HepG2 (cell line): ENCODE results near the gene EIF5A. TPM values are rescaled to one million over a fixed set of nuclear protein-coding genes. Genes with fewer than 3 reads are reported as not detected.

ENCODE experiments used
- CSRNP1 ChIP-seq: sonication (generic); formaldehyde crosslinking; IDR thresholded peaks from 2 replicates; pipeline ENCODE4 v1.8.1; 2023; ENCODE audit warnings: mild to moderate bottlenecking, missing genetic modification reagents
- CTCF ChIP-seq: sonication (generic); formaldehyde crosslinking; IDR thresholded peaks from 2 replicates; pipeline ENCODE4 v1.5.0; 2020; ENCODE audit warnings: mild to moderate bottlenecking, missing genetic modification reagents, moderate library complexity
- GPN1 ChIP-seq: sonication (generic); formaldehyde crosslinking; IDR thresholded peaks from 2 replicates; pipeline ENCODE4 v1.5.1; 2020; ENCODE audit warnings: missing genetic modification reagents, borderline replicate concordance
- IKZF4 ChIP-seq: sonication (generic); formaldehyde crosslinking; IDR thresholded peaks from 2 replicates; pipeline ENCODE4 v1.5.1; 2020; ENCODE audit warnings: borderline replicate concordance, mild to moderate bottlenecking, low read depth, missing genetic modification reagents; ENCODE audit errors: not compliant biosample characterization
- KDM3A ChIP-seq: IDR thresholded peaks from 2 replicates; pipeline ENCODE4 v1.6.1; 2018; ENCODE audit warnings: low read depth, missing compliant biosample characterization
- MAFG ChIP-seq: sonication (generic); formaldehyde crosslinking; IDR thresholded peaks from 2 replicates; pipeline ENCODE4 v1.5.1; 2020; ENCODE audit warnings: mild to moderate bottlenecking, missing genetic modification reagents
- MYC ChIP-seq: sonication (generic); formaldehyde crosslinking; IDR thresholded peaks from 2 replicates; pipeline ENCODE4 v1.9.0; 2021; ENCODE audit warnings: missing genetic modification reagents, borderline replicate concordance
- NR2C2 ChIP-seq: sonication (generic); formaldehyde crosslinking; IDR thresholded peaks from 2 replicates; pipeline ENCODE4 v1.4.0; 2020; ENCODE audit warnings: missing genetic modification reagents, mild to moderate bottlenecking, moderate library complexity, borderline replicate concordance
- RBAK ChIP-seq: sonication (generic); formaldehyde crosslinking; IDR thresholded peaks from 2 replicates; pipeline ENCODE4 v1.5.1; 2020; ENCODE audit warnings: mild to moderate bottlenecking, missing genetic modification reagents
- SP1 ChIP-seq, 2 experiments: fragments of 450-650 bp in 1 of 2; sonication (generic) in 1 of 2; formaldehyde crosslinking in 1 of 2; IDR thresholded peaks; 2 replicates each; pipeline versions ENCODE4 v1.4.0 to v1.6.1; 2016 to 2020; ENCODE audit warnings: missing genetic modification reagents in 1 of 2
- TIGD3 ChIP-seq: sonication (generic); formaldehyde crosslinking; IDR thresholded peaks from 2 replicates; pipeline ENCODE4 v1.5.1; 2020; ENCODE audit warnings: mild to moderate bottlenecking, missing genetic modification reagents, borderline replicate concordance
- ZBTB10 ChIP-seq: sonication (generic); formaldehyde crosslinking; IDR thresholded peaks from 2 replicates; pipeline ENCODE4 v1.4.0; 2020; ENCODE audit warnings: missing genetic modification reagents, borderline replicate concordance
- ZBTB3 ChIP-seq: sonication (generic); formaldehyde crosslinking; IDR thresholded peaks from 2 replicates; pipeline ENCODE4 v1.4.0; 2020; ENCODE audit warnings: low read depth, mild to moderate bottlenecking, moderate library complexity, missing genetic modification reagents, borderline replicate concordance
- ZNF331 ChIP-seq: sonication (generic); formaldehyde crosslinking; IDR thresholded peaks from 2 replicates; pipeline ENCODE4 v1.4.0; 2020; ENCODE audit warnings: missing genetic modification reagents
- ZNF34 ChIP-seq: sonication (generic); formaldehyde crosslinking; IDR thresholded peaks from 2 replicates; pipeline ENCODE4 v1.4.0; 2020; ENCODE audit warnings: mild to moderate bottlenecking, missing genetic modification reagents, borderline replicate concordance
- ZNF354B ChIP-seq: sonication (generic); formaldehyde crosslinking; IDR thresholded peaks from 2 replicates; pipeline ENCODE4 v1.8.0; 2022; ENCODE audit warnings: mild to moderate bottlenecking, missing genetic modification reagents
- polyA plus RNA-seq, 8 experiments: library from polyadenylated mRNA; depleted of rRNA in 3 of 8; stranded (reverse) in 7 of 8; unstranded in 1 of 8; fragments of >200 nt; fragmentation: Illumina TruSeq in 4 of 8; extraction: Trizol in 4 of 8; gene quantifications; 2 replicates each; pipeline versions ENCODE4 v1.2.1 to v1.2.3, GENCODE V29; 2011 to 2016; ENCODE audit warnings: low read depth in 4 of 8, missing spikeins in 1 of 8, mixed read lengths in 1 of 8; ENCODE audit not compliant: insufficient read depth in 1 of 8
- total RNA-seq, 5 experiments: library from RNA; depleted of rRNA; stranded (reverse); fragments of >200 nt; fragmentation: Illumina TruSeq; extraction: Trizol; gene quantifications; 2 replicates each; pipeline ENCODE4 v1.2.3, GENCODE V29; 2016; ENCODE audit warnings: low read depth in 1 of 5
- TF ChIP-seq, protein P1 (sequence below): sonication (generic); formaldehyde crosslinking; IDR thresholded peaks from 2 replicates; pipeline ENCODE4 v1.5.1; 2020; ENCODE audit warnings: mild to moderate bottlenecking, missing genetic modification reagents, moderate library complexity

Gene EIF5A
- total and polyA plus RNA-seq, 2 of the 13 experiments (the other 11 are each of a cell fraction or from before 2014, with no cell fraction given) = 319 to 337 TPM

- TF ChIP-seq TIGD3 (CRISPR knock-in tag) (no peak), ZBTB10 (CRISPR knock-in tag) (no peak), CTCF (CRISPR knock-in tag) (peak; percentile 99), SP1 (IDR thresholded peaks at IDR 0.05) (no peak), SP1 (CRISPR knock-in tag; IDR thresholded peaks at IDR 0.05) (peak; percentile 48; the same call in 1 of the 2 replicates), KDM3A (CRISPR knock-in tag) (0 out of 2 replicates have a peak, but pooled peaks have one; percentile 41), MAFG (CRISPR knock-in tag) (no peak), RBAK (CRISPR knock-in tag) (no peak), ZNF34 (CRISPR knock-in tag) (no peak), IKZF4 (no peak), ZNF354B (CRISPR knock-in tag) (no peak), ZBTB3 (no peak), CSRNP1 (CRISPR knock-in tag) (no peak), GPN1 (CRISPR knock-in tag) (no peak), MYC (CRISPR knock-in tag) (peak; percentile 35; the same call in 1 of the 2 replicates), NR2C2 (CRISPR knock-in tag) (0 out of 2 replicates have a peak, but pooled peaks have one; percentile 22), ZNF331 (CRISPR knock-in tag) (peak; percentile 46; the same call in 1 of the 2 replicates)
- TF ChIP-seq, protein P1, sequence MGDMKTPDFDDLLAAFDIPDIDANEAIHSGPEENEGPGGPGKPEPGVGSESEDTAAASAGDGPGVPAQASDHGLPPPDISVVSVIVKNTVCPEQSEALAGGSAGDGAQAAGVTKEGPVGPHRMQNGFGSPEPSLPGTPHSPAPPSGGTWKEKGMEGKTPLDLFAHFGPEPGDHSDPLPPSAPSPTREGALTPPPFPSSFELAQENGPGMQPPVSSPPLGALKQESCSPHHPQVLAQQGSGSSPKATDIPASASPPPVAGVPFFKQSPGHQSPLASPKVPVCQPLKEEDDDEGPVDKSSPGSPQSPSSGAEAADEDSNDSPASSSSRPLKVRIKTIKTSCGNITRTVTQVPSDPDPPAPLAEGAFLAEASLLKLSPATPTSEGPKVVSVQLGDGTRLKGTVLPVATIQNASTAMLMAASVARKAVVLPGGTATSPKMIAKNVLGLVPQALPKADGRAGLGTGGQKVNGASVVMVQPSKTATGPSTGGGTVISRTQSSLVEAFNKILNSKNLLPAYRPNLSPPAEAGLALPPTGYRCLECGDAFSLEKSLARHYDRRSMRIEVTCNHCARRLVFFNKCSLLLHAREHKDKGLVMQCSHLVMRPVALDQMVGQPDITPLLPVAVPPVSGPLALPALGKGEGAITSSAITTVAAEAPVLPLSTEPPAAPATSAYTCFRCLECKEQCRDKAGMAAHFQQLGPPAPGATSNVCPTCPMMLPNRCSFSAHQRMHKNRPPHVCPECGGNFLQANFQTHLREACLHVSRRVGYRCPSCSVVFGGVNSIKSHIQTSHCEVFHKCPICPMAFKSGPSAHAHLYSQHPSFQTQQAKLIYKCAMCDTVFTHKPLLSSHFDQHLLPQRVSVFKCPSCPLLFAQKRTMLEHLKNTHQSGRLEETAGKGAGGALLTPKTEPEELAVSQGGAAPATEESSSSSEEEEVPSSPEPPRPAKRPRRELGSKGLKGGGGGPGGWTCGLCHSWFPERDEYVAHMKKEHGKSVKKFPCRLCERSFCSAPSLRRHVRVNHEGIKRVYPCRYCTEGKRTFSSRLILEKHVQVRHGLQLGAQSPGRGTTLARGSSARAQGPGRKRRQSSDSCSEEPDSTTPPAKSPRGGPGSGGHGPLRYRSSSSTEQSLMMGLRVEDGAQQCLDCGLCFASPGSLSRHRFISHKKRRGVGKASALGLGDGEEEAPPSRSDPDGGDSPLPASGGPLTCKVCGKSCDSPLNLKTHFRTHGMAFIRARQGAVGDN (CRISPR knock-in tag) = peak; percentile 64
Observed at GRCh38 chr17:7356072-7356549, 48.7 kb downstream of the EIF5A start (continued).
